Uterus (tissue), 4 donors: ENCODE results near the gene BTBD19. TPM values are rescaled to one million over a fixed set of nuclear protein-coding genes. Genes with fewer than 3 reads are reported as not detected.

ENCODE experiments used
- DNase-seq, 2 donors: peaks; one replicate each; pipeline ENCODE4 v3.0.0-alpha.2; 2019 to 2020
- H3K27ac ChIP-seq, 2 donors: fragments of 200-600 bp; sonication (generic); 1 replicate in 1 of 2; 2 replicates in 1 of 2; pipeline ENCODE4 v1.5.1; 2016 to 2018
- H3K27me3 ChIP-seq, 2 donors: fragments of 200-600 bp; sonication (generic); one replicate each; pipeline ENCODE4 v1.5.1; 2018 to 2019; ENCODE audit warnings: control low read depth in 1 of 2
- H3K36me3 ChIP-seq, 2 donors: fragments of 200-600 bp; sonication (generic); one replicate each; pipeline ENCODE4 v1.5.1; 2019; ENCODE audit warnings: control low read depth in 1 of 2
- H3K4me1 ChIP-seq, 2 donors: fragments of 200-600 bp; sonication (generic); one replicate each; pipeline ENCODE4 v1.5.1; 2018 to 2019; ENCODE audit warnings: control low read depth in 1 of 2
- H3K4me3 ChIP-seq, 2 donors: fragments of 200-600 bp; sonication (generic); 1 replicate in 1 of 2; 2 replicates in 1 of 2; pipeline ENCODE4 v1.5.1; 2018 to 2019; ENCODE audit warnings: mild to moderate bottlenecking in 1 of 2
- H3K9me3 ChIP-seq, 2 donors: fragments of 200-600 bp; sonication (generic); one replicate each; pipeline ENCODE4 v1.5.1; 2019; ENCODE audit warnings: control low read depth in 1 of 2
- CTCF ChIP-seq, 4 experiments: fragments of 200-600 bp in 2 of 4; fragments of 450-650 bp in 2 of 4; sonication (generic) in 2 of 4; IDR thresholded peaks; one replicate each; pipeline ENCODE4 v1.5.1; 2016 to 2019; ENCODE audit warnings: antibody characterized with exemption in 4 of 4, mild to moderate bottlenecking in 2 of 4, moderate library complexity in 1 of 4
- POLR2A ChIP-seq, 2 donors: fragments of 450-650 bp; IDR thresholded peaks; one replicate each; pipeline ENCODE4 v1.6.1; 2016; ENCODE audit warnings: antibody characterized with exemption in 2 of 2, mild to moderate bottlenecking in 1 of 2, moderate library complexity in 1 of 2
- intact Hi-C: fragments of 100-400 bp; cut with DNase I; formaldehyde crosslinking; loops from one replicate; pipeline ENCODE4 v1.15.1; 2023; ENCODE audit warnings: low total_unique reads
- total RNA-seq, 4 donors: library from RNA; depleted of rRNA in 3 of 4; stranded (reverse); fragments of >200 nt in 3 of 4; gene quantifications; one replicate each; pipeline versions ENCODE4 v1.1.0 to v1.2.4, GENCODE V29; 2014 to 2023
- donor health status: DM: yes; HTN: yes; CAD: no.

Gene BTBD19
- total RNA-seq, 4 donors from 2014 or later: 3.8 to 41.9 (median 6.6) TPM

- H3K27ac ChIP-seq: no peak overlapping the region
- no peak for DNase-seq
- TF ChIP-seq POLR2A (IDR thresholded peaks at IDR 0.05) (no peak), CTCF (IDR thresholded peaks at IDR 0.05) (no peak)
- H3K9me3 ChIP-seq: no peaks in the 10 kb centered on the region
- intact Hi-C loops: loop anchor here (5.0 to 10.0 kb wide), 2 partner anchors 50 to 227 kb away; partner anchors contain the start of genes HECTD3 and UROD
- no peak overlapping the region for H3K4me3 ChIP-seq
- peaks cover 0 to 7% of the 10 kb centered on the region in 2 donors for H3K4me1 ChIP-seq
- H3K36me3 ChIP-seq: no peaks in the 10 kb centered on the region
- no peaks in the 10 kb centered on the region for H3K27me3 ChIP-seq
Observed at GRCh38 chr1:44785029-44785380, 23.3 kb upstream of the BTBD19 start.

- Histone ChIP-seq H3K27ac (peak overlapping the region; percentile 68 to 77), H3K36me3 (no peaks in the 10 kb centered on the region), H3K4me3 (peak overlapping the region; percentile 36 to 45), H3K4me1 (peaks cover 0 to 7% of the 10 kb centered on the region in 2 donors), H3K27me3 (no peaks in the 10 kb centered on the region), H3K9me3 (no peaks in the 10 kb centered on the region)
- intact Hi-C loops: loop anchor here (5.0 to 10.0 kb wide), 2 partner anchors 49 to 227 kb away; partner anchors contain the start of genes HECTD3 and UROD
- DNase-seq: no peak
- TF ChIP-seq POLR2A (IDR thresholded peaks at IDR 0.05) (no peak), CTCF (IDR thresholded peaks at IDR 0.05) (no peak)
Observed at GRCh38 chr1:44785501-44786137, 22.7 kb upstream of the BTBD19 start.

DNA sequence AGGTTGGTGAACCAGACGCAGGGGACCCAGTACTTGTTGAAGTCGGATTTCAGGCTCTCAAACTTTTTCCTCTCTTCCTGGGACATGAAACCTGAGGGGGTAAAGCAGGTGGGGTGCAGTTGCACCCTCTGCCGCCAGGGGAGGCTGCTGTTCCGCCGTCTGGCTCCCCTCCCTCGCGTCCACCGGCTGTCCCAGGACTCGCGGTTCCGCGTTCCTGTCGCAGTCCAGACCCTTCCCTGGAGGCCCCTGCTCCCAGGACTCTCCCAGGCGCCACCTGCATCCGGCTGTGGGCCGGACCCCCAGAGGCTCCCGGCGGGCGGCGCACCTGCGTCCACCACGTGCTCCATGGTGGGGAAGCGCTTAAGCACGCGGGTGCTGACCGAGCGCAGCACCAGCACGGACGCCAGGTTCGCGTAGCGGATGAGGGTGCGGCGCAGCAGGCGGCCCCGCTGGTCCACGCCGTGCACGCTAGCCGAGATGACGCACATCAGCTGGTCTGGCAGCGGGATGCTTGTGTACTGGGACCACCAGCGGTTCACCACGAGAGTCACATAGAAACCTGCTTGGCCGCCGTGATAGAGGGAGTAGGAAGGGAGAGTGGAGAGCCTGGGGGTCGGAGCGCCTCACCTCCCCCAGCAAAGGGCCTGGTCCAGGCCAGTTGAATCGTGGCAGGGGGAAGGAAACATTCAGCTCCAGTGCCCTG is 22.0 kb upstream of the BTBD19 start:
- Histone ChIP-seq H3K27me3 (no peaks in the 10 kb centered on the region), H3K9me3 (no peaks in the 10 kb centered on the region), H3K4me1 (peaks cover 0 to 7% of the 10 kb centered on the region in 2 donors), H3K36me3 (no peaks in the 10 kb centered on the region), H3K27ac (peak overlapping the region; percentile 68 to 77), H3K4me3 (peak overlapping the region; percentile 36 to 45)
- peak; percentile 64 to 78 for DNase-seq
- TF ChIP-seq POLR2A (IDR thresholded peaks at IDR 0.05) (peak in 1 of 2 donors; percentile 33), CTCF (IDR thresholded peaks at IDR 0.05) (peak; percentile 95 to 98 (median 97))
- intact Hi-C loops: loop anchor here (5.0 to 10.0 kb wide), 2 partner anchors 49 to 226 kb away; partner anchors contain the start of genes HECTD3 and UROD

GRCh38 chr1:44786841-44787426 is 21.4 kb upstream of the BTBD19 start:
- peaks cover 0 to 7% of the 10 kb centered on the region in 2 donors for H3K4me1 ChIP-seq
- intact Hi-C loops: loop anchor here (5.0 to 10.0 kb wide), 2 partner anchors 48 to 225 kb away; partner anchors contain the start of genes HECTD3 and UROD
- peak overlapping the region in 1 of 2 donors; percentile 45 for H3K4me3 ChIP-seq
- peak overlapping the region; percentile 68 to 77 for H3K27ac ChIP-seq
- TF ChIP-seq POLR2A (IDR thresholded peaks at IDR 0.05) (no peak), CTCF (IDR thresholded peaks at IDR 0.05) (no peak)
- H3K36me3 ChIP-seq: no peaks in the 10 kb centered on the region
- DNase-seq: no peak
- no peaks in the 10 kb centered on the region for H3K27me3 ChIP-seq
- H3K9me3 ChIP-seq: no peaks in the 10 kb centered on the region
